ENCODE measurements around the gene NUBP2. TPM values are rescaled to one million over a fixed set of nuclear protein-coding genes. Genes with fewer than 3 reads are reported as not detected.
"Not testable (repeated sequence)": the region's sequence is repeated elsewhere in the genome, so short reads cannot be mapped to it uniquely, and the experiment has no call there.

NUBP2 gene
- total RNA-seq, 1 experiment from 2014 or later, result 145 TPM

- no peak for DNase-seq (ENCODE audit: low read depth)
Observed at GRCh38 chr16:1784977-1785845, 2.5 kb downstream of the NUBP2 start.

GRCh38 chr16:1785846-1786170 is 3.0 kb downstream of the NUBP2 start:
- no peak for DNase-seq (ENCODE audit: low read depth)

- no peak for DNase-seq (ENCODE audit: low read depth)
Observed at GRCh38 chr16:1786242-1787055, 3.7 kb downstream of the NUBP2 start.

- DNase-seq (ENCODE audit: low read depth), result no peak
Observed at GRCh38 chr16:1787056-1787321, 4.2 kb downstream of the NUBP2 start.

- DNase-seq (ENCODE audit: low read depth), result no peak
Observed at GRCh38 chr16:1787322-1788094, 4.7 kb downstream of the NUBP2 start.

GRCh38 chr16:1788095-1788707 is 5.4 kb downstream of the NUBP2 start:
- DNase-seq (ENCODE audit: low read depth), result no peak

GRCh38 chr16:1788708-1789100 is 5.9 kb downstream of the NUBP2 start:
- no peak for DNase-seq (ENCODE audit: low read depth)

- no peak for DNase-seq (ENCODE audit: low read depth)
Observed at GRCh38 chr16:1789643-1790045, 6.9 kb downstream of the NUBP2 start.

GRCh38 chr16:1790261-1790610 is 7.5 kb downstream of the NUBP2 start:
- DNase-seq (ENCODE audit: low read depth), result no peak

GRCh38 chr16:1790611-1791255 is 8.0 kb downstream of the NUBP2 start:
- DNase-seq (ENCODE audit: low read depth), result no peak

- no peak for DNase-seq (ENCODE audit: low read depth)
Observed at GRCh38 chr16:1791256-1791942, 8.6 kb downstream of the NUBP2 start.

GRCh38 chr16:1791943-1792812 is 9.4 kb downstream of the NUBP2 start:
- DNase-seq (ENCODE audit: low read depth), result no peak

GRCh38 chr16:1792836-1793577 is 10.2 kb downstream of the NUBP2 start:
- no peak for DNase-seq (ENCODE audit: low read depth)

GRCh38 chr16:1793578-1794220 is 10.9 kb downstream of the NUBP2 start, which contains the start of gene IGFALS:
Gene IGFALS, minus strand, starts transcription at chr16:1793705. Its CDS starts 53 bp downstream, at chr16:1793652.
- no peak for DNase-seq (ENCODE audit: low read depth)

GRCh38 chr16:1794221-1794871 is 11.6 kb downstream of the NUBP2 start:
- DNase-seq (ENCODE audit: low read depth), result no peak

- no peak for DNase-seq (ENCODE audit: low read depth)
Observed at GRCh38 chr16:1794908-1795666, 12.3 kb downstream of the NUBP2 start.

- DNase-seq (ENCODE audit: low read depth), result not testable (repeated sequence)
Observed at GRCh38 chr16:1799263-1799662, 16.5 kb downstream of the NUBP2 start.

Data from LHCN-M2 (cell line).